GM19240 (cell line): Measurements from ENCODE around the gene MAP2K5.

ENCODE experiments used
- DNase-seq: peaks from one replicate; pipeline ENCODE4 v3.0.0; 2011; ENCODE audit warnings: low spot score; ENCODE audit not compliant: insufficient read length

Gene MAP2K5

GRCh38 chr15:67521029-67521782 is 21.3 kb upstream of the MAP2K5 start, which contains the start of gene C15orf61:
Gene C15orf61 (plus strand): TSS chr15:67521131. CDS start chr15:67521249, 118 bp downstream.
- peak; percentile 70 for DNase-seq

- no peak for DNase-seq
These were observed 20.5 kb upstream of the MAP2K5 start for GRCh38 chr15:67521783-67522568.

GRCh38 chr15:67523330-67523729 is 19.2 kb upstream of the MAP2K5 start:
- DNase-seq, result no peak

DNA sequence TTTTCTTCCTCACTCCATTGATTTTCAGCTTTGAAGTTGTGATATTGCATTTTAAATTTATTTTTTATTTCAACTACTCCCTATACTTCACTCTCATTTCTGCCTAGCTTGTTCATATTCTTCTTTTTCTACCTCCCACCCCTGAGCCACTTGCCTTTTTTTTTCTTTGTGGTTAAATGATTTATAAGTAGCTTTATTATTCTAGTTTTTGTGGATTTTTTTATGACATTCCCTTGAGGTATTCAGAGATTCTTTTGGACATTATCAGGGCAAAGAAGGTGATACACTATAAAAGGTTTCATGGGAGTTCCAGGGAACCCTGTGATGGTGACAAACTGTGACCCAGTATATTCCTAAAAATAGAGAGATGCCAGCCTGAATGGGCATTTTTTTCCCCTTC is 18.3 kb upstream of the MAP2K5 start:
- DNase-seq, result no peak

DNA sequence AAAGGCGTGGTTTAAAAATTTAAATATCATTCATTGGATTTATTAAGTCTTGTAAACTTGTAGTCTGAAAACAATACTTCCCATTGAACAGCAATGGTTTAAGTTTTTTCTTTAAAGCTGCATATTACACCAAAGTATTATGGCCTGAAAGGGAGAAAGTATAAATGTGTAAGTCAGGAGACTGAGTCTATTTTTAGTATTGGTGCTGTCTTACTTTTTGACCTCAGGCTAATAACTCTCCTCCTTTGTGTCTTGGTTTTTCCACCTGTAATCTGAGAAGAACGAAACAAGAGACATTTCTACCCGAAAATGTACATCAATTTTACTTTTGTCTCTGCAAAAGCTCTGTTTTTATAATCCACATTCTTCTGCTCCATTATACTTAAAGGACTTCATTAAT is 14.0 kb upstream of the MAP2K5 start:
- DNase-seq, result no peak

GRCh38 chr15:67531379-67531914 is 11.1 kb upstream of the MAP2K5 start:
- no peak for DNase-seq

- no peak for DNase-seq
These were observed 8.6 kb upstream of the MAP2K5 start for GRCh38 chr15:67533873-67534272.

DNA sequence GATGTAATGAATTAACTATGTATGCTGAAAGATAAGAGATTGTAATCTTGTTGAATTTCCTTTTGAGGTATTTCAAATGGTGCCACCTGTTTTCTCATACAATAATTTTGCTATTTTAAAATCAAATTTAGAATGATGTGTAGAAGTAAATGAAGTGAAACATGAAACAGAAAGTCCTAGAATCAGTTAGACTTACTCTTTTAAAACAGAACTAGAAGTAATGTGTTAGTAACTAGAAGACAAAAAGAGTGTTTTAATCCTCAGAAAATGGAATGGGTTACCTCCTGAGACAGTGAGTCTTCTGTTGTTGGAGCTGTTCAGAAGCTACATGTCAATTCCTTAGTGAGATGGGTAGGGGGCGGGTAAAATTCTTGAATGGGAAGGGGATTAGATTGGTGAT is 8.1 kb upstream of the MAP2K5 start:
- DNase-seq, result no peak

- DNase-seq, result no peak
These were observed 4.7 kb upstream of the MAP2K5 start for GRCh38 chr15:67537771-67538170.

DNA sequence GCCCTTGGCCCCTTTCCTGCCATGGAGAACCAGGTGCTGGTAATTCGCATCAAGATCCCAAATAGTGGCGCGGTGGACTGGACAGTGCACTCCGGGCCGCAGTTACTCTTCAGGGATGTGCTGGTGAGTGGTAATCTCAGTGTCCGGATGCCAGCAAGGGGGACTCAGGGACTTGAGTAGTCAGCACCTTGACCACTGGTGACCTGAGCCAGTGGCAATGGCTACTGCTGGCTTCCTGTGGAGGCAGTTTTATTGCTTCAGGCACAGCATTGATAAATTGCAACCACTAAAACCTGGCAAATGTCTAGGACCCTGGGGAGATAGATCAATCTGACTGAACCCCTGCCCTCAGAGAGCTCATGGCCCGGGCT is 830 bp downstream of the MAP2K5 start:
- DNase-seq, result no peak

DNA sequence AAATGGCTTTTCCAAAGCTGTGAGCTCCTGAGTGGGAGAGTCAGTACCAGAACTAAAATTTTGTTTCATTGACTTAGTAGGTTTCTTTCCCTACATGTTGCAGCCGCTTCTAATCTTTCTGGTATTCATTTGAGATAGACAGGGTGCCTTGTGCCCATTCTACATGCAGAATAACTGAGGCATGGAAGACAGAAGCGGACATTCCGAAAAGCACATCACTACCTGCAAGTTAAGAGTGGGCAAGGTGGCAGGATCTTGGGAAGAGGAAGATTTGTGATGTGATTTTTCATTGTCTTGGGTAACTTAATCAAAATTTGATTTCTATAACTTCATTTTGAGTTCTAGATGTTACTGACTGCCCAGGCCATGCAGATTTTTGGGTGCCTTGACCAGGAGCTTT is 2.0 kb downstream of the MAP2K5 start:
- DNase-seq, result no peak

DNA sequence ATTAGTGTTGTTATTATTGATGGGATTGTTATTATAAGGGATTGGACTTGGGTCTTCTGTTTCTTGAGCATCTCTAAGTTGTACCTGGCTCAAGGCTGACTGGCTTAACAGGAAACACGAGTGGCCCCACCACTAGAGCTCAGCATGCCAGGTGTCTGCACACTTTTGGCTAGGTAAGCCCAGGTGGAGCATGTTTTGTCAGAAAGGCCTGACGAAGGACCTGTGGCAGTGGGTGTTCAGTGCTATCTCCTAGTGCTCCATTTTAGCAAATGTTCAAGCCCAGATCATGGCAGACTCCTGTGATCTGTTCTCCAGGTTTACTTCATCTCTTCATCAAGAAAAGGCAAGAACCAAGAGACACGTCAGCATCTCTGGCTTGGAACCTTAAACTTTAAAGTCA is 3.4 kb downstream of the MAP2K5 start:
- DNase-seq, result no peak

GRCh38 chr15:67547064-67547463 is 4.6 kb downstream of the MAP2K5 start:
- DNase-seq, result no peak

- no peak for DNase-seq
These were observed 5.3 kb downstream of the MAP2K5 start for GRCh38 chr15:67547836-67548235.

GRCh38 chr15:67548236-67548852 is 5.8 kb downstream of the MAP2K5 start:
- no peak for DNase-seq

- no peak for DNase-seq
These were observed 6.6 kb downstream of the MAP2K5 start for GRCh38 chr15:67548862-67549651.

GRCh38 chr15:67549736-67550135 is 7.2 kb downstream of the MAP2K5 start:
- DNase-seq, result no peak

- no peak for DNase-seq
These were observed 8.0 kb downstream of the MAP2K5 start for GRCh38 chr15:67550522-67550921.

- no peak for DNase-seq
These were observed 8.8 kb downstream of the MAP2K5 start for GRCh38 chr15:67551207-67551743.

- DNase-seq, result no peak
These were observed 12.1 kb downstream of the MAP2K5 start for GRCh38 chr15:67554580-67554979.

DNA sequence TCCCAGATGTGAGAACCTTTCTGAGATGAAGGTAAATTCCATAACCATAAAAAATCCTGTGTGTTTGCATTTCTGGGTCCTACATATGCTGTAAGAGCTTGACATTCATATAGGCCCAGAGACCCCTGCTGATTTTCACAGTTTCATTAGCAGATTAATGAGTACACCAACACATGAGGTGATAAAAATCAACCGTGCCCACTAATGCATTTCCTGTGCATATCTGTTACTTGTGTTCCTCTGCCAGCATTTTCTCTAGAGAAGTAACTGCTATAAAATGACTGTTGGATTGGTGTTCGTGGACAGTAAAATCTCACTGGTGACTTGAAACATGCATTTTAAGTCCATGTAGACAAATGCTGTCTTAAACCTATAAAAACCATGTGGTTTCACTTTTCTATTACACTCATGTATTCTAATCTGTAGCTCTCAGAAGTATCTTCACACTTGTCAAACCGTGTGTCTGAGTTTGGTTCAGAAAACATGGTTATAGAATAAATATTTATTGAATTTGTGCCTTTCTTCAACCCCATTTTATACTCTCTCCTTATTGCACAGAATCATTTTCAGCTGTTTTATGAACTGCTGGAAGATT is 14.6 kb downstream of the MAP2K5 start:
- no peak for DNase-seq
